Neural progenitor cell (in vitro differentiated cells): ENCODE results near the gene PRDM2. TPM values are rescaled to one million over a fixed set of nuclear protein-coding genes. Genes with fewer than 3 reads are reported as not detected.

ENCODE experiments used
- DNase-seq: peaks from one replicate; pipeline ENCODE4 v3.0.0-alpha.2; 2016; ENCODE audit warnings: low spot score
- H2AFZ ChIP-seq: fragments of 200-600 bp; sonication (generic); replicated peaks from 2 replicates; pipeline ENCODE4 v1.6.1; 2016; ENCODE audit warnings: antibody characterized with exemption
- H3F3A ChIP-seq: fragments of 200-600 bp; sonication (generic); 2 replicates; pipeline ENCODE4 v1.6.1; 2016; ENCODE audit warnings: antibody characterized with exemption, low read depth
- H3K27ac ChIP-seq: fragments of 200-600 bp; sonication (generic); 2 replicates; pipeline ENCODE4 v1.5.1; 2016; ENCODE audit warnings: mild to moderate bottlenecking
- H3K27me3 ChIP-seq: fragments of 200-600 bp; sonication (generic); 2 replicates; pipeline ENCODE4 v1.6.1; 2016; ENCODE audit warnings: mild to moderate bottlenecking, moderate library complexity
- H3K36me3 ChIP-seq: fragments of 200-600 bp; sonication (generic); 2 replicates; pipeline ENCODE4 v1.5.1; 2016
- H3K4me1 ChIP-seq: fragments of 200-600 bp; sonication (generic); 2 replicates; pipeline ENCODE4 v1.6.1; 2016; ENCODE audit warnings: mixed run types
- H3K4me2 ChIP-seq: fragments of 200-600 bp; sonication (generic); 2 replicates; pipeline ENCODE4 v1.6.1; 2016
- H3K4me3 ChIP-seq: fragments of 200-600 bp; sonication (generic); 2 replicates; pipeline ENCODE4 v1.5.1; 2016
- H3K79me2 ChIP-seq: fragments of 200-600 bp; sonication (generic); 2 replicates; pipeline ENCODE4 v1.6.1; 2016; ENCODE audit warnings: low read depth
- H3K9ac ChIP-seq: fragments of 200-600 bp; sonication (generic); 2 replicates; pipeline ENCODE4 v1.6.1; 2016
- H3K9me3 ChIP-seq: fragments of 200-600 bp; sonication (generic); 2 replicates; pipeline ENCODE4 v1.5.1; 2016; ENCODE audit warnings: low read depth
- H4K20me1 ChIP-seq: fragments of 200-600 bp; sonication (generic); 2 replicates; pipeline ENCODE4 v1.6.1; 2016; ENCODE audit warnings: low read depth
- H3K27ac Mint-ChIP-seq: 3 replicates; pipeline ENCODE4 v1.8.0; 2021; ENCODE audit warnings: mixed read lengths
- H3K27me3 Mint-ChIP-seq: 2 replicates; pipeline ENCODE4 v1.8.0; 2022; ENCODE audit warnings: low read depth, mild to moderate bottlenecking, inconsistent platforms, moderate library complexity, mixed read lengths; ENCODE audit not compliant: insufficient read depth
- H3K36me3 Mint-ChIP-seq: 3 replicates; pipeline ENCODE4 v1.8.0; 2021; ENCODE audit warnings: mixed read lengths
- H3K4me1 Mint-ChIP-seq: 3 replicates; pipeline ENCODE4 v1.8.0; 2021; ENCODE audit warnings: mixed read lengths
- H3K4me3 Mint-ChIP-seq: 3 replicates; pipeline ENCODE4 v1.8.0; 2021; ENCODE audit warnings: mild to moderate bottlenecking, moderate library complexity, mixed read lengths
- H3K9me3 Mint-ChIP-seq: 3 replicates; pipeline ENCODE4 v1.8.0; 2020; ENCODE audit warnings: mixed read lengths
- EZH2 ChIP-seq: fragments of 200-600 bp; sonication (generic); IDR thresholded peaks from 2 replicates; pipeline ENCODE4 v1.6.1; 2017; ENCODE audit warnings: antibody characterized with exemption, mild to moderate bottlenecking, moderate library complexity
- EZH2phosphoT487 ChIP-seq: fragments of 200-600 bp; sonication (generic); IDR thresholded peaks from 2 replicates; pipeline ENCODE4 v1.6.1; 2017; ENCODE audit warnings: antibody characterized with exemption
- total RNA-seq: library from RNA; depleted of rRNA; stranded (reverse); fragments of >200 nt; gene quantifications from 2 replicates; pipeline ENCODE4 v1.2.3, GENCODE V29; 2015; ENCODE audit warnings: low replicate concordance
- TF ChIP-seq, protein P1 (sequence below): fragments of 200-600 bp; sonication (generic); IDR thresholded peaks from 2 replicates; pipeline ENCODE4 v1.5.1; 2017; ENCODE audit warnings: antibody characterized with exemption, mild to moderate bottlenecking

PRDM2 gene
- total RNA-seq, 1 donor from 2014 or later = 22.0 TPM

DNA sequence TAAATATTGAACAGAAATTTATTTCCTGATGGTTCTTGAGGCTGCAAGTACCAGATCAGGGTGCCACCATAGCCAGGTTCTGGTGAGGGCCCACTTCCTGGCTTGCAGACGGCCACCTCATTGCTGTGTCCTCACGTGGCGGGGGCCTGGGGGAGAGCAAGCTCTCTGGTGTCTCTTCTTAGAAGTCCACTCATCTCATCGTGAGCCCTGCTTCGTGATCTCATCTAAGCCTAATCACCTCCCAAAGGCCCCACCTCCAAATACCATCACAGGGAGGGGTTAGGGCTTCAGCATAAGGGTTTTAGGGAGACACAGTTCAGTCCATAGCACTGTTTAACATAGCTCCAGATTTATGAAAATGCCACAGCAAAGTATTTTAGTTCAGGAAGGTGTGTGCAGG, 119.7 kb downstream of the PRDM2 start:
- Histone ChIP-seq H2AFZ (no peak overlapping the region), H3K4me2 (no peak overlapping the region), H3K36me3 (no peaks in the 10 kb centered on the region), H4K20me1 (no peaks in the 10 kb centered on the region), H3K4me3 (no peak overlapping the region), H3F3A (no peaks in the 10 kb centered on the region), H3K9me3 (no peaks in the 10 kb centered on the region), H3K79me2 (no peaks in the 10 kb centered on the region), H3K9ac (no peak overlapping the region), H3K27me3 (no peaks in the 10 kb centered on the region), H3K4me1 (no peaks in the 10 kb centered on the region), H3K27ac (no peak overlapping the region)
- Mint-ChIP-seq H3K4me1 (no peaks in the 10 kb centered on the region), H3K27ac (no peak overlapping the region), H3K4me3 (no peak overlapping the region), H3K36me3 (peaks cover 10% of the 10 kb centered on the region), H3K9me3 (peaks cover 3% of the 10 kb centered on the region), H3K27me3 (no peaks in the 10 kb centered on the region)
- no peak for DNase-seq
- TF ChIP-seq, protein P1, sequence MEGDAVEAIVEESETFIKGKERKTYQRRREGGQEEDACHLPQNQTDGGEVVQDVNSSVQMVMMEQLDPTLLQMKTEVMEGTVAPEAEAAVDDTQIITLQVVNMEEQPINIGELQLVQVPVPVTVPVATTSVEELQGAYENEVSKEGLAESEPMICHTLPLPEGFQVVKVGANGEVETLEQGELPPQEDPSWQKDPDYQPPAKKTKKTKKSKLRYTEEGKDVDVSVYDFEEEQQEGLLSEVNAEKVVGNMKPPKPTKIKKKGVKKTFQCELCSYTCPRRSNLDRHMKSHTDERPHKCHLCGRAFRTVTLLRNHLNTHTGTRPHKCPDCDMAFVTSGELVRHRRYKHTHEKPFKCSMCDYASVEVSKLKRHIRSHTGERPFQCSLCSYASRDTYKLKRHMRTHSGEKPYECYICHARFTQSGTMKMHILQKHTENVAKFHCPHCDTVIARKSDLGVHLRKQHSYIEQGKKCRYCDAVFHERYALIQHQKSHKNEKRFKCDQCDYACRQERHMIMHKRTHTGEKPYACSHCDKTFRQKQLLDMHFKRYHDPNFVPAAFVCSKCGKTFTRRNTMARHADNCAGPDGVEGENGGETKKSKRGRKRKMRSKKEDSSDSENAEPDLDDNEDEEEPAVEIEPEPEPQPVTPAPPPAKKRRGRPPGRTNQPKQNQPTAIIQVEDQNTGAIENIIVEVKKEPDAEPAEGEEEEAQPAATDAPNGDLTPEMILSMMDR = no peak
- TF ChIP-seq EZH2 (no peak), EZH2phosphoT487 (no peak)

DNA sequence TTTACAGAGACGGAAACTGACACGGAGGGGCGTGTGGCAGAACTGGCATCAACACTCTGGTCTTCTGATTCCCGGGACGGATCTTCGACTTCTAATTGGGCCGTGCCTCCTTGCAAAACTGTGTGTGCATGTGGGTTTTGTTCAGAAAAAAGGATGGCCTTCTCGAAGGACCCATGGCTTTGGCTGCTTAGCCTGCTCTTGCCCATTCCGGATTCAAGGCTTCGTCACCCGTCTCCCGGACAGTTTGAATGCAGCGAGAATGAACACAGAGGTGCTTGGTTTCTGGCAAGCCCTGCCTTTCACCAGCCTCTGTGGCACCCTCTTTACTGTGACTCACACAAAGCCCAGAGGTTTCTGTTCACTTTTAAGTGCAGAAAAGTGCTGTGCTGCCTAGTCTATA, 120.1 kb downstream of the PRDM2 start:
- no peak overlapping the region for H2AFZ ChIP-seq
- TF ChIP-seq EZH2 (no peak), EZH2phosphoT487 (no peak)
- TF ChIP-seq, protein P1 = no peak
- no peak overlapping the region for H3K27ac Mint-ChIP-seq
- DNase-seq = no peak
- H3K27ac ChIP-seq = no peak overlapping the region
- no peaks in the 10 kb centered on the region for H3F3A ChIP-seq
- H3K36me3 Mint-ChIP-seq = peaks cover 14% of the 10 kb centered on the region
- H3K27me3 ChIP-seq = no peaks in the 10 kb centered on the region
- no peaks in the 10 kb centered on the region for H4K20me1 ChIP-seq
- no peaks in the 10 kb centered on the region for H3K9me3 ChIP-seq
- no peak overlapping the region for H3K4me3 ChIP-seq
- peaks cover 3% of the 10 kb centered on the region for H3K9me3 Mint-ChIP-seq
- H3K36me3 ChIP-seq = no peaks in the 10 kb centered on the region
- H3K9ac ChIP-seq = no peak overlapping the region
- no peaks in the 10 kb centered on the region for H3K27me3 Mint-ChIP-seq
- H3K79me2 ChIP-seq = no peaks in the 10 kb centered on the region
- no peak overlapping the region for H3K4me2 ChIP-seq
- H3K4me1 ChIP-seq = no peaks in the 10 kb centered on the region
- H3K4me1 Mint-ChIP-seq = no peaks in the 10 kb centered on the region
- H3K4me3 Mint-ChIP-seq = no peak overlapping the region

DNA sequence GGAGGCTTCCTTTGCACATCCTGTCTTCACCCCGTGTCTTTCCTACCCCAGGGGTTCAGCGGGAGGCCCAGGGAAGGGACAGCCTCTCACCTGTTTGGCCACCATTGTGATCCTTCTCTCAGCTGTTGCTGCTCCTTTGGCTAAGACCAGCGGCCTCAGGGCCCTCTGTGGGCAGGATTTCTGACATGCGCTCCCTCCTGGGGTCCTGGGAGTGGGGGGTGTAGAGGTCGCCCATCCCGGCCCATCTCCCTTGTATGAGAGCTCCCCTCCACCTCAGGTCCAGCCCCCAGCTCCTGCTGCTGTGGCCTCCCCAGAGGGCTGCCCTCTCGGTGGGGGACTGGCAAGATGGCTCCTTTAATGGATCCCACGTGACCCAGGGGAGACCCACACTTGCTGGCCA, 120.5 kb downstream of the PRDM2 start:
- H3K9ac ChIP-seq = no peak overlapping the region
- H3K4me1 Mint-ChIP-seq = no peaks in the 10 kb centered on the region

More for the DNA sequence above, 120.5 kb downstream of the PRDM2 start:
- no peaks in the 10 kb centered on the region for H3K9me3 ChIP-seq
- H3K27ac ChIP-seq = no peak overlapping the region
- peaks cover 15% of the 10 kb centered on the region for H3K36me3 Mint-ChIP-seq
- H3K79me2 ChIP-seq = no peaks in the 10 kb centered on the region
- TF ChIP-seq EZH2 (no peak), EZH2phosphoT487 (no peak)
- TF ChIP-seq, protein P1 = no peak
- no peak overlapping the region for H3K4me2 ChIP-seq
- H3K4me1 ChIP-seq = no peaks in the 10 kb centered on the region
- H3K27me3 ChIP-seq = no peaks in the 10 kb centered on the region
- H3K36me3 ChIP-seq = no peaks in the 10 kb centered on the region
- no peak overlapping the region for H3K4me3 ChIP-seq
- H3K27me3 Mint-ChIP-seq = no peaks in the 10 kb centered on the region
- H4K20me1 ChIP-seq = no peaks in the 10 kb centered on the region
- no peak overlapping the region for H3K27ac Mint-ChIP-seq
- no peak for DNase-seq
- H3F3A ChIP-seq = no peaks in the 10 kb centered on the region
- no peak overlapping the region for H2AFZ ChIP-seq
- H3K4me3 Mint-ChIP-seq = no peak overlapping the region
- peaks cover 3% of the 10 kb centered on the region for H3K9me3 Mint-ChIP-seq
